GM12873 (cell line): ENCODE data around the gene HPD.

Experiments
- CTCF ChIP-seq: IDR thresholded peaks from 2 replicates; pipeline ENCODE4 v1.5.1; 2012; ENCODE audit warnings: low read depth, mild to moderate bottlenecking, moderate library complexity, low read length, control low read depth; ENCODE audit not compliant: insufficient read depth; ENCODE audit errors: missing control alignments

Gene HPD

GRCh38 chr12:121839106-121839992 lies 19.3 kb downstream of the HPD start:
- peak; percentile 25 for TF ChIP-seq CTCF

- TF ChIP-seq CTCF: no peak
These were observed 20.5 kb downstream of the HPD start for GRCh38 chr12:121838126-121838525.

GRCh38 chr12:121837680-121838079 lies 21.0 kb downstream of the HPD start:
- TF ChIP-seq CTCF: no peak

- no peak for TF ChIP-seq CTCF
These were observed 27.0 kb downstream of the HPD start for GRCh38 chr12:121831571-121832245.

- no peak for TF ChIP-seq CTCF
These were observed 27.9 kb downstream of the HPD start for GRCh38 chr12:121830588-121831265.

GRCh38 chr12:121830134-121830533 lies 28.5 kb downstream of the HPD start:
- TF ChIP-seq CTCF: no peak

- no peak for TF ChIP-seq CTCF
These were observed 29.3 kb downstream of the HPD start for GRCh38 chr12:121829250-121829918.
